ENCODE measurements around the gene TMEM30B. TPM values are rescaled to one million over a fixed set of nuclear protein-coding genes. Genes with fewer than 3 reads are reported as not detected.

TMEM30B gene
- total RNA-seq, 4 donors from 2014 or later: 32.7 to 42.0 (median 36.8) TPM

DNA sequence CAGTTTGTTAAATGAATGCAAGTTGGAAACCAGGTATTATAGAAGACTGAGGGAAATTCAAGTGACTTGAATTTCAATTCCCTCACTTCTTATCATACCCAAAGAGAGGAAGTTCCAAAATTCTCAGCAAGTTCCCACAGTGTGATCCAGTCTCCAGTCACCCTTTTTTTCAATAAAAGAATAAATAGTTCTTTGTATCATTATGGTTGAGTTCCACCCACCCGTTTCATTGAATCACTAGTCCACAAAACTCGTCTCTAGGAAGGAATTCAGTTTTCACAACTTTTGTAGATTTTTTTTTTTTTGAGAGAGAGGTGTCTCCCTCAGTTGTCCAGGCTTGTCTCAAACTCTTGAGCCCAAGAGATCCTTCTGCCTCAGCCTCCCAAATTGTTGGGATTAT, 1.6 kb upstream of the TMEM30B start:
- no peaks in the 10 kb centered on the region for H3K36me3 ChIP-seq
- H3K27me3 ChIP-seq: no peaks in the 10 kb centered on the region
- H3K4me1 ChIP-seq: peaks cover 40% of the 10 kb centered on the region
- DNase-seq (ENCODE audit: low spot score in 2 of 2): no peak
- no peaks in the 10 kb centered on the region for H3K9me3 ChIP-seq
- TF ChIP-seq POLR2AphosphoS5 (IDR thresholded peaks at IDR 0.05) (no peak), EP300 (IDR thresholded peaks at IDR 0.05) (no peak), POLR2A (IDR thresholded peaks at IDR 0.05) (no peak)
- TF ChIP-seq, protein P1, sequence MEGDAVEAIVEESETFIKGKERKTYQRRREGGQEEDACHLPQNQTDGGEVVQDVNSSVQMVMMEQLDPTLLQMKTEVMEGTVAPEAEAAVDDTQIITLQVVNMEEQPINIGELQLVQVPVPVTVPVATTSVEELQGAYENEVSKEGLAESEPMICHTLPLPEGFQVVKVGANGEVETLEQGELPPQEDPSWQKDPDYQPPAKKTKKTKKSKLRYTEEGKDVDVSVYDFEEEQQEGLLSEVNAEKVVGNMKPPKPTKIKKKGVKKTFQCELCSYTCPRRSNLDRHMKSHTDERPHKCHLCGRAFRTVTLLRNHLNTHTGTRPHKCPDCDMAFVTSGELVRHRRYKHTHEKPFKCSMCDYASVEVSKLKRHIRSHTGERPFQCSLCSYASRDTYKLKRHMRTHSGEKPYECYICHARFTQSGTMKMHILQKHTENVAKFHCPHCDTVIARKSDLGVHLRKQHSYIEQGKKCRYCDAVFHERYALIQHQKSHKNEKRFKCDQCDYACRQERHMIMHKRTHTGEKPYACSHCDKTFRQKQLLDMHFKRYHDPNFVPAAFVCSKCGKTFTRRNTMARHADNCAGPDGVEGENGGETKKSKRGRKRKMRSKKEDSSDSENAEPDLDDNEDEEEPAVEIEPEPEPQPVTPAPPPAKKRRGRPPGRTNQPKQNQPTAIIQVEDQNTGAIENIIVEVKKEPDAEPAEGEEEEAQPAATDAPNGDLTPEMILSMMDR (IDR thresholded peaks at IDR 0.05): no peak
- no peak overlapping the region for H3K27ac ChIP-seq
- 81% methylated on average over 2 of the region's 2 CpGs for WGBS
- H3K4me3 ChIP-seq: no peak overlapping the region

DNA sequence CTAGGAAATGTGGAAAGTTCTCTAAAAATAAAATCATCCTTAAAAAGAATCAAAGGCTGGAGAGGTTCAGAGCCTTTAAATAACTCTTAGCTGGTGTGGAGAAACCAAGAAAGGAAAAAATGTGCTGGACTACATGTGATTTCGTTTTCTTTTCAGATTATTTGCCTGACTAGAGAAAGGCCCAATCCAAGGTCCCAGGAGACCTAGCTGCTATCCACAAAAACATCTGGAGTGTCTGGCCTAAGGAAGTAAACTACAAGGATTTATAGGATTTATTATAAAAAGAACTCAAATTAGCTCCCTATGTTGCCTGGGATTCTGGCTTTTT, 774 bp upstream of the TMEM30B start:
- H3K36me3 ChIP-seq: no peaks in the 10 kb centered on the region
- no peak for TF ChIP-seq EP300 (IDR thresholded peaks at IDR 0.05)
- no peak for TF ChIP-seq POLR2AphosphoS5 (IDR thresholded peaks at IDR 0.05)
- no peak for TF ChIP-seq POLR2A (IDR thresholded peaks at IDR 0.05)
- TF ChIP-seq, protein P1 (IDR thresholded peaks at IDR 0.05): no peak
- 33% methylated on average over 1 of the region's 1 CpG for WGBS
- peaks cover 40% of the 10 kb centered on the region for H3K4me1 ChIP-seq
- H3K4me3 ChIP-seq: peak overlapping the region; percentile 88
- H3K27me3 ChIP-seq: no peaks in the 10 kb centered on the region
- peak overlapping the region; percentile 97 for H3K27ac ChIP-seq
- H3K9me3 ChIP-seq: no peaks in the 10 kb centered on the region
- DNase-seq (ENCODE audit: low spot score in 2 of 2): no peak

- Histone ChIP-seq H3K36me3 (no peaks in the 10 kb centered on the region), H3K27me3 (no peaks in the 10 kb centered on the region), H3K4me3 (peak overlapping the region; percentile 88), H3K4me1 (peaks cover 36% of the 10 kb centered on the region), H3K27ac (peak overlapping the region; percentile 97), H3K9me3 (no peaks in the 10 kb centered on the region)
- DNase-seq (ENCODE audit: low spot score in 2 of 2): peak; percentile 80 to 84
- no CpG with 5 or more reads among the region's 81 CpGs for WGBS
- TF ChIP-seq, protein P1 (IDR thresholded peaks at IDR 0.05): peak in 1 of 2 donors; percentile 51
- TF ChIP-seq POLR2A (IDR thresholded peaks at IDR 0.05) (peak in 1 of 2 donors; percentile 22), POLR2AphosphoS5 (IDR thresholded peaks at IDR 0.05) (no peak), EP300 (IDR thresholded peaks at IDR 0.05) (no peak)
Observed at GRCh38 chr14:61280526-61281185, 482 bp downstream of the TMEM30B start.

- no peak for TF ChIP-seq EP300 (IDR thresholded peaks at IDR 0.05)
- peak in 1 of 2 donors; percentile 69 for DNase-seq (ENCODE audit: low spot score in 2 of 2)
- Histone ChIP-seq H3K27me3 (no peaks in the 10 kb centered on the region), H3K36me3 (no peaks in the 10 kb centered on the region), H3K27ac (peak overlapping the region; percentile 97), H3K4me1 (peaks cover 36% of the 10 kb centered on the region), H3K4me3 (peak overlapping the region; percentile 88), H3K9me3 (no peaks in the 10 kb centered on the region)
- 22% methylated on average over 27 of the region's 47 CpGs for WGBS
Observed at GRCh38 chr14:61280092-61280525, 1.0 kb downstream of the TMEM30B start.

- Histone ChIP-seq H3K27ac (peak overlapping the region; percentile 5), H3K4me1 (peaks cover 36% of the 10 kb centered on the region), H3K36me3 (no peaks in the 10 kb centered on the region)
Observed at GRCh38 chr14:61279082-61279481, 2.1 kb downstream of the TMEM30B start.

More at GRCh38 chr14:61279082-61279481, 2.1 kb downstream of the TMEM30B start:
- 46% methylated on average over 5 of the region's 5 CpGs for WGBS
- H3K27me3 ChIP-seq: no peaks in the 10 kb centered on the region
- TF ChIP-seq POLR2A (IDR thresholded peaks at IDR 0.05) (no peak), EP300 (IDR thresholded peaks at IDR 0.05) (no peak), POLR2AphosphoS5 (IDR thresholded peaks at IDR 0.05) (no peak)
- TF ChIP-seq, protein P1 (IDR thresholded peaks at IDR 0.05): no peak
- H3K9me3 ChIP-seq: no peaks in the 10 kb centered on the region
- peak overlapping the region; percentile 88 for H3K4me3 ChIP-seq
- DNase-seq (ENCODE audit: low spot score in 2 of 2): no peak

All from suprapubic skin (tissue), 4 donors.